Gastrocnemius medialis (tissue), 4 donors: Measurements from ENCODE around the gene PRKAR2B.

ENCODE experiments used
- POLR2A ChIP-seq, 2 donors: fragments of 450-650 bp; IDR thresholded peaks; one replicate each; pipeline ENCODE4 v1.6.1; 2017; ENCODE audit warnings: antibody characterized with exemption in 2 of 2, mild to moderate bottlenecking in 2 of 2, moderate library complexity in 2 of 2
- TF ChIP-seq, protein P1 (sequence below), 5 experiments: fragments of 450-650 bp in 3 of 5; fragments of 200-600 bp in 2 of 5; sonication (generic) in 2 of 5; IDR thresholded peaks in 4 of 5; conservative IDR thresholded peaks in 1 of 5; 1 replicate in 4 of 5; 2 replicates in 1 of 5; pipeline ENCODE4 v1.5.1; 2016 to 2019; ENCODE audit warnings: antibody characterized with exemption in 5 of 5, mild to moderate bottlenecking in 3 of 5, moderate library complexity in 3 of 5

DNA sequence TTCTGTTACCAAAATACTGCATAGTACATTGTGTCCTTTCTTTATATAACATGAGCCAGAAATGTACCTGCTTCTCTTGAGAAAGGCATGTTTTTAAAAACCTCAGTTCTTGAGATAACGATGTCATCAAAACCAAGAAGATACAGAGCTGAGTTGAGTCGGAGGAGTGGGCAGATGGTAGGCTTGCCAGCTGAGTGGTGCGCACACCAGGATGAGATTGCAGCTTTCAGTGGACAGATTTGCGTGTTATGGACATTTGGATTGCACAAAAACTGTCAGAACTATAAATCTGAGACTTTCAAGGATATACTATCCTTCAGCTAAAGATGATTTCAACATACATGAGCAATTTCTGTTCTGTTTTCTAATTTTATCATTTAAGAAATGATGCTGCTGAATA is 25.0 kb downstream of the PRKAR2B start:
- TF ChIP-seq POLR2A (IDR thresholded peaks at IDR 0.05): no peak
- TF ChIP-seq, protein P1, sequence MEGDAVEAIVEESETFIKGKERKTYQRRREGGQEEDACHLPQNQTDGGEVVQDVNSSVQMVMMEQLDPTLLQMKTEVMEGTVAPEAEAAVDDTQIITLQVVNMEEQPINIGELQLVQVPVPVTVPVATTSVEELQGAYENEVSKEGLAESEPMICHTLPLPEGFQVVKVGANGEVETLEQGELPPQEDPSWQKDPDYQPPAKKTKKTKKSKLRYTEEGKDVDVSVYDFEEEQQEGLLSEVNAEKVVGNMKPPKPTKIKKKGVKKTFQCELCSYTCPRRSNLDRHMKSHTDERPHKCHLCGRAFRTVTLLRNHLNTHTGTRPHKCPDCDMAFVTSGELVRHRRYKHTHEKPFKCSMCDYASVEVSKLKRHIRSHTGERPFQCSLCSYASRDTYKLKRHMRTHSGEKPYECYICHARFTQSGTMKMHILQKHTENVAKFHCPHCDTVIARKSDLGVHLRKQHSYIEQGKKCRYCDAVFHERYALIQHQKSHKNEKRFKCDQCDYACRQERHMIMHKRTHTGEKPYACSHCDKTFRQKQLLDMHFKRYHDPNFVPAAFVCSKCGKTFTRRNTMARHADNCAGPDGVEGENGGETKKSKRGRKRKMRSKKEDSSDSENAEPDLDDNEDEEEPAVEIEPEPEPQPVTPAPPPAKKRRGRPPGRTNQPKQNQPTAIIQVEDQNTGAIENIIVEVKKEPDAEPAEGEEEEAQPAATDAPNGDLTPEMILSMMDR (IDR thresholded peaks at IDR 0.05 in 4 of 5, conservative IDR thresholded peaks at IDR 0.05 in 1 of 5): no peak
